ENCODE results near the gene SMYD5.
"Not testable (repeated sequence)": the region's sequence is repeated elsewhere in the genome, so short reads cannot be mapped to it uniquely, and the experiment has no call there.

The SMYD5 gene

GRCh38 chr2:73197579-73197978, 16.5 kb upstream of the SMYD5 start:
- DNase-seq (ENCODE audit: low read depth): no peak
- no peak overlapping the region for H3K4me3 ChIP-seq (ENCODE audit: low read depth, low read length)
- TF ChIP-seq CTCF (IDR thresholded peaks at IDR 0.05; ENCODE audit: insufficient read depth, low read depth, low read length, missing control alignments): no peak

- not testable (repeated sequence) for H3K4me3 ChIP-seq (ENCODE audit: low read depth, low read length); DNase-seq (ENCODE audit: low read depth)
Observed at GRCh38 chr2:73200281-73200680, 13.8 kb upstream of the SMYD5 start.

- TF ChIP-seq CTCF (IDR thresholded peaks at IDR 0.05; ENCODE audit: insufficient read depth, low read depth, low read length, missing control alignments): no peak
- H3K4me3 ChIP-seq (ENCODE audit: low read depth, low read length): no peak within 1 kb of the TSS
- DNase-seq (ENCODE audit: low read depth): no peak
Observed at GRCh38 chr2:73202156-73203054, 11.6 kb upstream of the SMYD5 start, which contains the start of gene NOTO. TSS of gene NOTO (plus strand) at chr2:73202574. CDS start at chr2:73202667, 93 bp downstream.

GRCh38 chr2:73203055-73203681, 10.9 kb upstream of the SMYD5 start:
- TF ChIP-seq CTCF (IDR thresholded peaks at IDR 0.05; ENCODE audit: insufficient read depth, low read depth, low read length, missing control alignments): no peak
- H3K4me3 ChIP-seq (ENCODE audit: low read depth, low read length): no peak overlapping the region
- DNase-seq (ENCODE audit: low read depth): no peak

- H3K4me3 ChIP-seq (ENCODE audit: low read depth, low read length): no peak overlapping the region
- DNase-seq (ENCODE audit: low read depth): no peak
- no peak for TF ChIP-seq CTCF (IDR thresholded peaks at IDR 0.05; ENCODE audit: insufficient read depth, low read depth, low read length, missing control alignments)
Observed at GRCh38 chr2:73205611-73206010, 8.4 kb upstream of the SMYD5 start.

- no peak for DNase-seq (ENCODE audit: low read depth)
- TF ChIP-seq CTCF (IDR thresholded peaks at IDR 0.05; ENCODE audit: insufficient read depth, low read depth, low read length, missing control alignments): no peak
- no peak overlapping the region for H3K4me3 ChIP-seq (ENCODE audit: low read depth, low read length)
Observed at GRCh38 chr2:73208258-73208657, 5.8 kb upstream of the SMYD5 start.

GRCh38 chr2:73210019-73210418, 4.0 kb upstream of the SMYD5 start:
- TF ChIP-seq CTCF (IDR thresholded peaks at IDR 0.05; ENCODE audit: insufficient read depth, low read depth, low read length, missing control alignments): no peak
- DNase-seq (ENCODE audit: low read depth): no peak
- no peak overlapping the region for H3K4me3 ChIP-seq (ENCODE audit: low read depth, low read length)

Measured in GM12865 (cell line).